Renal cortex interstitium (tissue), 11 donors: ENCODE results near the gene MGLL. TPM values are rescaled to one million over a fixed set of nuclear protein-coding genes. Genes with fewer than 3 reads are reported as not detected.

Experiments used
- DNase-seq, 11 donors: peaks; one replicate each; pipeline ENCODE4 v3.0.0-alpha.2; 2013; ENCODE audit warnings: low read depth in 9 of 11, low spot score in 4 of 11; ENCODE audit errors: extremely low read depth in 1 of 11
- polyA plus RNA-seq, 3 donors: library from polyadenylated mRNA; unstranded; fragments of 120-200 nt; gene quantifications; one replicate each; pipeline ENCODE4 v1.2.1, GENCODE V29; 2013; ENCODE audit not compliant: insufficient read length in 3 of 3

The MGLL gene
- polyA plus RNA-seq, 3 donors = 23.7 to 30.1 (median 24.5) TPM

DNA sequence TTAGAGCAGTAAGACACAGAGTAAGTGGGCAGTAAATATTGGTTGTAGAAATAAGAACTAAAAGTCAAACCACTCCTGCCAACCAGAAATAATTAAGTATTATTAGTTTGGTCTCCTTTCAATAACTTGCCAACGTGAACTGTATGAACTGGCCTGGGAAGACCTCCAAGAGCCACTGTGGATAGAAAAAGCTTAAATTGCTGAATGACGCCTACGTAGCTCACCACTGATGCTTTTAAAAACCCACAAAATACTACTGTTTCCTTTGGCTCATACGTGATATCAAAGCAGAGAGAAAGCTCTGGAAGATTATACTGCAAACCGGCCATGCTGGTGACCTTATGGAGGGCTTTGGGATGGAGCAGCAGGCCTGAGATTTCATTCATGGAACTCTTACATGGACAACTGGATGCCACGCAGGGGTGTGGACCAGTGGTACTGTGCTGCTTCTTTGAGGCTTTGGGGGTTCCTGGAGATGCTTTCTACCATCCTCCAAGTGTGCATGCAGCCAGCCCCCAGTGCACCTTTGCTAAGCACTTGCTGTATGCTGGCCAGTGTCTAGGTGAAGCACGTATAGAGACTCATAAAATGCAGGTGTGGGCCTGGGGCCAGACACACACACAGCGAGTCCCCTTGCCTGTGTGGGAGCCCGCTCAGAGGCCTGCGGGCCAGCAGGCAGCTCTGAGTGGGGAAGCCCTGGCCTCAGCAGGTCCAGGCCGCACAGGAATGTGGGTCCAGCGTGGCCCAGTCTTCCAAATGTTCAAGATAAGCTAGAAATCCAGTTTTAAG lies 82.8 kb downstream of the MGLL start:
- DNase-seq = no peak

DNA sequence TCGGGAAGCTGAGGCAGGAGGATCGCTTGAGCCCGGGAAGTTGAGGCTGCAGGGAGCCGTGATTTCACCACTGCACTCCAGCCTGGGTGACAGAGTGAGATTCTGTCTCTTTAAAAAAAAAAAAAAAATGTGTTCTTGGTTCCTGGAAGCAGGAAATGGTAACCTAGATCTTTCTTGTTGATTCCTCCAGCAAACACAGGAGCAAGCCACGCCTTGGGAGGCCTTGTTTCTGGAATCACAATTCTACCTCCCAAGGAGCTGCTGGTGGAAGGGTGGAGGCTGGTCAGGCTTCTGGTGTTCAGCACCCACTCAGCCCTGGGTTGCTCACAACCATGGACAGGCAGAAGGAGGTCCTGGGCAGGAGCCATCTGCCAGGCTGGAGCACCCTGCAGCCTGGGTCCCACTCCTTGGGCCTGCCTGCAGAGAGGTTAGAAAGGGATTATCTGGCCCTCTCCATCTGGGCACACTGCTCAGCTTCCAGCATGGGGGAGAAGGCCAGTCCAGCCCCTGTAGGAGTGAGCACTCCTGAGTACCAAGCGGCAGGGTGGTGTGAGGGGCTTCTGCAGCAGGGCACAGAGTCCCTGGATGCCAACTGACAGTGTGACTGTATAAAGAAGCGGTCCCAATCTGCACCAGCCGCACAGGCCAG lies 84.0 kb downstream of the MGLL start:
- no peak for DNase-seq

DNA sequence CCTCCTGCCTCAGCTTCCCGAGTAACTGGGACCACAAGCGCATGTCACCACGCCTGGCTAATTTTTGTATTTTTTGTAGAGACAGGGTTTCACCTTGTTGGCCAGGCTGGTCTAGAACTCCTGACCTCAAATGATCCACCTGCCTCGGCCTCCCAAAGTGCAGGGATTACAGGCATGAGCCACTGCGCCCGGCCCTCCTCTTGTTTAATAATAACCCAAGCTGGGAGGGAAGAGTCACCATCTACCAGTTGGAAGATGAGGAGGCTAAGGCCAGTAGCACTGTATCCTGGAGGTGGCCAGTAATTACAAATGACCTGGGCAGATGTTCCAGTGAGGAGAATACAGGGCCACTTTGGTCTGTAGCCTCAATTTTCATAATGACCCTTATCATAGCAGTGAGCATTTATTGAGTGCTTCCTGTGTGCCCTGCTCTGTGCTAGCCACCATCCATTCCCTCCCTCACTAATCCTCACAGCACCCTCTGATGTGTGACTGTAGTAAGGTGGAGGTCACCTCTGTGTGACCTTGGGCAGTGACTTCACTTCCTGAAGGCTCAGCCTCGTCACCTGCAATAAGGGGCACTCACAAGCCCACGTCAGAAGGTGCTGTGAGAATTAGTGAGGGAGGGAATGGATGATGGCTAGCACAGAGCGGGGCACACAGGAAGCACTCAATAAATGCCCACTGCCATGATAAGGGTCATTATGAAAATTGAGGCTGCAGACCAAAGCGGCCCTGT lies 85.3 kb downstream of the MGLL start:
- DNase-seq = no peak

DNA sequence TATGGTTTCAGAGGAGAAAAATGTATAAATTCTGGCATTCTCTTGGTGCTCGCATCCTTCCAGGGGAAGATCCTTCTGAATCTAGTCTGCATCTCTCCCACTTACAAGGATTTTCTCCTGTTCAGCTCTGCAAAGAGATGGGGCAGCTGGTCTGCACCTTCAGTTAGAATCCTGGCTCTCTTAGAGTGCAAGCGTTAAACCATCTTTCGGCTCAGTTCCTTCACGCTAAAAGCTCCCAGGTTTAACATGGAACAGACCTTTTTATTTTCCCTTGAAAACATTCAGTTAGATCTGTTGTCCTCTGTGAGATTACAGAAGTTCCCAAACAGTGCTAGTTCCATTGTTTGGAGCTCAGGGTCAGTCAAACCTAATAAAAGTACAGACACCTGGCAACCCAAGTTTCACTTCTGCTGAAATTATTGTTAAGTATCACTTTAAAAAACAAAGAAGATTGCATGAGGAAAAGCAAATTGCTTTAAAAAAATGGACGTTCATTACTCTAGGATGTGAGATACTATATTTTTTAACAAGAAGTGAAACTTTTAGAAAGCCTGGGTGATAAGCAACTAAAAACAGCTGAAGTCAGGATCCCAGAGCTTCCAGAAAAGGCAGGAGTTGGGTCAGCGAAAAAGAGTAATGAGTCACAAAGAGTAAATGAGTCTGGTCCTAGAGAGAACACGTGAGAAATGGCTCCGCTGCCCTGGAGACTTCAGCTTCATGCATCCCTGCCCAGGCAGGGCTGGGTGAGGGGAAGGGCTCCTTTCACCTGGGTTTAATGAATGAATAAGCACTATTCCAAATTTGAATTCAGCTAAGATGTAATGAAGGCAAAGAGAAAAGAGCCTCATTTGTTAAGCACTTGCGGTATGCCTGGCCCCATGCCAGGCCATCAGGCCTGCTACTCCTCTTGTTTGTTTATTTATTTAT lies 86.3 kb downstream of the MGLL start:
- peak in 3 of 11 donors; percentile 48 to 73 (median 56) for DNase-seq

DNA sequence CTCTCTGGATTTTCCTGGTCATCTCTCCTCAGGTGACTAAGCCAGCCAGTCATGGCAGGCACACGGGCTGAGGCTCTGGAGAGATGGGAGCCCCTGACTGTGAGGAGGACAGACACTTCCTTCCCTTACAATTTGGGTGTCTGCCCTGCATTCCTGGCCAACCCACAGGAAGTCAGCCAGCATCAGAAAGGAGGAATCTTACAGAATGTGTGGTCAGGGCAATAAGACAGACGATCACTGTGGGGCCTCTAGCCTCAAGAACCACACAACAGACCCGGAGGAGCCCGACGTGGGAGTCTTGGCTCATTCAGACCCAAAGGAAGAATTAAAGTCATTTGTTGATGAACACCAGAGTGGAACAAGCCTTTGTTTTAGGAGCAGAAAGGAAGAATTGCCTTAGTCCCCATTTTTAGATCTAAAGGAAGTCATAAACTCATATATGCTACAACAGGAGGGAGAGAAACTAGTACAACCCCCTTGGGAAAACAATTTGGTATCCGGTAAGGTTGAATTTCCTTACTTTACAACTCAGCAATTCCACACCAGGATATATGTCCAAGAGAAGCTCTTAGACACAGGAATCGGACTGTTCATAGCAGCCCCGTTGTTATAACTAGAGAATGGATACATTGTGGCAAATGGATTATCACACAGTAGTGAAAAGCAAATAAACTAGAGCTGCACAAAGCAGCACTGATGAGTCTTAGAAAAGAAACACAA lies 87.4 kb downstream of the MGLL start:
- DNase-seq = no peak

DNA sequence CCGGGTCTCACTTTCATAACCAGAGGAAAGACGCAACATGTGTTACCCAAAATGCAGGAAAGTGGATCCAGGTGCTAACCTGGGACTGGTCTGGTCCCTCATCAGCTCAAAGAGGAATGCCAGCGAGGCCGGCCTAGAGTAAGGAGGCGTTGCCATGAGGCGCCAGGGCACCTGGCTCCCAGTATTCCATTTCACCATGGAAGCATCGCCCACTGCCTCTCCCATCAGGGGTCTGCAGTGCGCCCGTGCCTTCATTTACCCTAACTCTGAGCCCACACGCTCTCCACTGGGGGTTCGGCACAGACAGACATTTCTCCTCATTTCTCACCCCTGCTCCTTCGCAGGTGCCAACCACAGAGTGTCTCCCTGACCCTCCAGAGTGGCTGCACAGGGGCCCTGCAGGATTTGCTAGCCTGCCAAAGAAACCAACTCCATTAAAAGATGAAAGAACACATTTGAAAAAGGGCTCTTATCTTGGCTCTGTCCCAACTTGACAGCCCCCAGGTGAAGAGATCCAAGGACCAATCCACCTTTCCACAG lies 88.1 kb downstream of the MGLL start:
- no peak for DNase-seq

DNA sequence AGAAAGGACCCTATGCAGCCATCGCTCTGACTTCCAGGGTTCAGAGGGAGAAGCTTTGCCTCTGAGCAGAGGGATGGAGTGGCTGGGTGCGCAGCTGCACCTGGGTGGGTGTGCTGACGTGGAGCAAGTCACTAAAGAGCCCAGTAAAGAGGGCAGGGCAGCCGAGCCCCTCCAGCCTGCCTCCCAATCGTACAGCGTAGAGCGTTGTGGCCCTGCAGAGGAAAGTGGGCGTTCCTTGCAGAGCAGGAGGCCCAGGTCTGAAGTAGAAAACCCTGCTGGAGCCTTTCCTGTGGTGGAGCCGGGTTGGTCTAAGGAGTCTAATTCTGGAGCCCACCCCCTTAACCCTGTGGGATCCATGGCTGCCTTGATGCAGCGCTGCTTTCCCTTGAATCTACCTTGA lies 88.5 kb downstream of the MGLL start:
- no peak for DNase-seq

DNA sequence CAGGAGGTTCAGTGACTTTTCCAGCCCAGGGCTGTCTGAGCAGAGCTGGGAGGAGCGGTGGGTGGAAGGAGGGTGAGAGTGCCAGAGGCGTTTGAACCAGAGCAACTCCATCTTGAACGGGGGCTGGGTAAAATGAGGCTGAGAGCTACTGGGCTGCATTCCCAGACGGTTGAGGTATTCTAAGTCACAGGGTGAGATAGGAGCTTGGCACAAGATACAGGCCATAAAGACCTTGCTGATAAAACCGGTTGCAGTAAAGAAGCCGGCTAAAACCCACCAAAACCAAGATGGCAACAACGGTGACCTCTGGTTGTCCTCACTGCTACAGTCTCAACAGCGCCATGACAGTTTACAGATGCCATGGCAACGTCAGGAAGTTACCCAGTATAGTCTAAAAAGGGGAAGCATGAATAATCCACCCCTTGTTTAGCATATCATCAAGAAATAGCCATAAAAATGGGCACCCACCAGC lies 89.4 kb downstream of the MGLL start:
- no peak for DNase-seq

DNA sequence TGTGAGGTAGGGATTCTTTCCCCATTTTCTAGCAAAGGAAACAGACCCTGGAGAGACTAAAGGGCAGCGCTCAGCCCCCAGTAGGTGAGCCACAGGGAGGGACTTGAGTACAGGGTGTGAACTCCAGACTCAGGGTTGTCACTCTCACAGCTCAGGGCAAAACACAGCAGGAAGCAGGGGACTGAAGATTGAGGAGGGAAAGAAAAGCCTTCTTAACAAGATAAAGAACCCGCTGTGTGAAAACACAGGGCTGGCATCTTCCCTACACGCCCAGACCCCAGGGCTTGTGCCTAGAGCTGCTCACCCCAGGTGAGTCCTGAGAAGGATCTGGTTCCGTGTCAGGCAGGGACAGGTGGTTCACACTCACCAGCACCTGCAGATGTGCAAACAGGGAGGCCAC lies 90.0 kb downstream of the MGLL start:
- no peak for DNase-seq

DNA sequence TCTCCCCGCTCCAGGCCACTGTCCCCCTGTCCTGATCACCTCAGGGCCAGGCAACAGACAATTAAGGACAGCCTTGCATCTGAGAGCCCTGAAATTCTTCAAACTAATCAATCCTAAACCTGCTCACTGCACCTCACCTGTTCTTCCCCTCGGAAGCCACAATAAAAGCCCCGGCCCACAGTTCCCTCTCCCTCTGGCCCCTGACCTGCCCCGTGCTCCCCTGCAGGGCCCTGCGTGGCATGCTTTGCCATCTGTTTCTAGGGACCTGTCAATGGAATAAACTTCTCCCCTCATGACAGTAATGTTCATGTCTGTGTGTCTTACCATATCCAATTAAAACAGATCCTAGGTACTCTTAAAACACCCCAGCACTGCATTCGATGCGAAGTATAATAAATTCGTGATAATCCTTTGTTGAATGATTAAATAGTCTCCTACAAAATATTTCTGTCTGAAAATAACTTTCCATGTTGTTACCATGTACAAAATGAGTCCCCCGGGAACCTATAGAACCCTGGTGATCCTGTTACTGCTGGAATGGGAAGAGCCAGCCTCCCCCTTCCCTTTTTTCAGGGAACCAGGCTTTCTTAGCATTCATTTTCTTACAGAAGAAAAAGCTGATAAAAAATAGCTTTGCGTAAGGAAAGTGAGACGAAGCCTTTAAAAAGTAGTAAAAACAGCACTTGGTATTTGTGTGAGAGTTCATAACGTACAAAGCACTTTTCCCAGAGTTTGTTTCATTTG lies 90.6 kb downstream of the MGLL start:
- DNase-seq = no peak

DNA sequence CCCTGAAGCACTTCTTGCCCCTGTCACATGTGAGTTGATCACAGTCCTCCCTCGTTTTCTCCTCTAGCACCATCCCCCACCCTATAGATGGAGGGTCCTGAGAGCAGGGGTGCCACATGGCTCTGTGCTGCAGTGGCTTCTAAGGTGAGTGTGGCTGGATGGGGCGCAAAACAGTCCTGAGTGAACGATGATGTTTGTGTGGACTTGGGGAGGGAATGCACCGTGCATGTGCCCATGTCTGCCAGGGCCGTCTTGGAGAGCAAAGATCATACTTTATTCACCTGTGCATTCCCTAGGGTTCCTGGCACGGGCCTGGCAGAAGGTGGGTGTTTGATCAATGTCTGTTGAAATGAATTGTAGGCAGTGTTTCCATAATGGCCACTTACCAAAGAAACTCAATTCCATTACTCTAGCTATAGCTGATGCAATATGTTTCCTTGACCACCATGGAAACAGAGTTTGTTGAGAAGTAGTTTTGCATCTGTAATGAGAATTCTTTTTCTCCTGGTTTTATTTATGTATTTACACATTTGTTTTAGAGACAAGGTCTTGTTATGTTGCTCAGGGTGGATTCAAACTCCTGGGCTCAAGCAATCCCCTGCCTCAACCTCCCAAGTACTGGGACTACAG lies 91.5 kb downstream of the MGLL start:
- DNase-seq = no peak

DNA sequence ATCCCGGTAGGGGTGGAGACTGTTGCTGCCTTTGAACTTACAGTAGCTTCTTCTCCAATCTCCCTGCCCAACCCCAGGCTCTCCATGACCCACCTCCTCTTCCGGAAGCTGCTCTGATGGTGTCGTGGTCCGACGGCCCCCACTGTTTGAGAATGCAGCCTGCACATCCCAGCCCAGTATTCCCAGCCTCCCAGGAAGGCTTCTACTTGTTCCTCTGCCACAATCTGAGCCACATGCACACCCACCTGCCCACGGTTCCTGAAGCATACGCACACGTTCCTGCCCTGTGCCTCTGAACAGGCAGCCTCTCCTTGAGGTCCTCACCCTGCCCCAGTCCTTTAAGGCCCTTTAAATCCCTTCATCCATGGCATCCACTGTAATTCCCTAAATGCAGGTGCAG lies 92.1 kb downstream of the MGLL start:
- no peak for DNase-seq

DNA sequence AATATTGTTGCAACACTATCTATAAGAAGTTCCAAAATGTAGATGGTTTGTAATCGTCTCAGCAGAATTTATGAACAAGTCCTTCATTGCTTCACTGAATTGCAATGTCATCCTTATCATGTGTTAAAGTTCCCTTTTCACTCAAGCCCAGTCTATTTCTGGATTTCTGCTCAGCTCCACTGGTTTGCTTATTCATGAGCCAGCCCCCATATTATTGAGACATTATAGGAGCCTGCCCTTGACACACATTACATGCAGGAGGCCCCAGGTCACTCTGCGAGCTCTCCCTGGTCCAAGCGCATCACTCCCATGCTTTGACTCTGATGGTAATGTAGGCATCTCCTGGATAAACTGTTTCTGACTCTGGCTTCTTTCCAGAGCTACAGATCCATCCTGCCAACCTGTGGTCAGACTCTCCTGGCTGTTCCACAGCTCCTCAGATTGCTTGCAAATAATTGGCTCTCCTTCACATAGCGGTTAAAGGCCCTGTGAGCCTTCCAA lies 92.7 kb downstream of the MGLL start:
- DNase-seq = no peak

DNA sequence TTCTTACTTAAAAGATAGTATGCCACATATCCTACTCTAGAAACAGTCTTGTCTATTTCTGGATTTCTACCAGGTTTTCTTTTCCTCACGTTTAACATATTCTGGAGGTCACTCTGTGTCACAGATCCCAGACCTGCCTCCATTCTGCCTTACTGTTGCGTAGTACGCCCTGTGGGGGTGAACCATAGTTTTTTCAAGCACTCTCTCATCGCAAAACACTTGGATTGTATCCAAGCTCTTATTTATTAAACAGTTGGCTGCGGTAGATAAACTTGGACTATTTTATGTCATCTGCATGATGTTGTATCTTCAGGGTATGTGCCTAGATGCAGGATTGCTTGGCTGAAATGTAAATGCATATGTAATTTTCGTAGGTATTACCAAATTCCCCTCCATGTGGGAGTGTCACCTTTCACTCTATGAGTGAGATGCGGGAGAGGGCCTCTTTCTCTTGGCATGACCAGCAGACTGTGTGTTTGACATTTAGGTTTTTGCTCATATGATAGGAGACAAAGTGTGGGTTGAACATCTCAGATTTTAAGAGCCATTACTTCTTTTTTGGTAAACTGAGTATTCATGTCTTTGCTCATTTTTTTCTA lies 93.8 kb downstream of the MGLL start:
- no peak for DNase-seq

DNA sequence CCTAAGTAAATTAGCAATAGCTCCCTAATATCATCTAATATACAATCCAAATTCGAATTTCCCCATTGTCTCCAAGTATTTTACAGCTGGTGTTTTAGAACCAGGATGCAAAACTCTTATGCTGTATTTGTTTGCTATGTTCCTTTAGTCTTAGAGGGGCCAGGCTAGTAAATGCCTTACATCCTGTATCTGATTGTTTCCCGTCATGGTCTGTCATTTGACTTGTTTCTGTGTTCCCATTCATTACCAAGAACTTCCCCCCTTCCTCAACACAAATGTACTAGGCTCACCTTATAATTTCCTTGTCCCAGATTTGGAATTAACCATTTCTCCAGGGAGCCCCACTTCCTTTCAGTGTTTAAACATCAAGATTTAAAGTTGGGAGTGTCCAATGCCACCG lies 95.4 kb downstream of the MGLL start:
- DNase-seq = no peak

DNA sequence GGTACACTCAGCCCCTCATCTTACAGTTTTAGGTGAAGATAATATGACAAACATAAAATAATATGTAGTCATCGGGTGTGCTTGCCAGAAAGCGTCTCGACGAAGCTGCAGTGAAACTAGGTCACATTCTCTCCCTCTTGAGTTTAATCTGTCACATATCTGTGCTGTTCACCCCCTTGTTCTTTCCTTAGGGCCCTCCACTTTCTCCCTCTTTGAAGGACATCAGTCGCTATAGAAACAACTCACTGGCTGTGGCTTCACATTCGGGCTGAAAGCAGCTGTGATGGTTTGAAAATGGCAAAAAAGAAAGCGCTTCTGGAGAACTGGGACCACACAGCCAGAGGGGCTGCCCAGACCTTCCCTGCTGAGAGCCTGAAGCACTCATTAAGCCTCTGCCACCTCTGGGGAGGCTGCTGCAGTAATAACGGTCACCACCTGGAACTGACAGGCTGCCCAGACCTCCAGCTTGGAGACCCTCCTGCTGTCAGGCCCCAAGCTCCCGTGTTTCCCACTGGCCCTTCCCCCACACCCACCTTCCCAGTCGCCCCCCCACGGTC lies 99.2 kb downstream of the MGLL start:
- no peak for DNase-seq
